Immature natural killer cell (primary cell): ENCODE data around the gene FAM111A. TPM values are rescaled to one million over a fixed set of nuclear protein-coding genes. Genes with fewer than 3 reads are reported as not detected.

Source experiments
- polyA plus RNA-seq, 3 donors: library from polyadenylated mRNA; unstranded; fragments of 300-500 nt; fragmentation: Illumina TruSeq; gene quantifications; one replicate each; pipeline ENCODE4 v1.2.3, GENCODE V29; 2021

The FAM111A gene
- polyA plus RNA-seq, 3 donors from 2014 or later: 28.6 to 41.8 (median 31.2) TPM

Other genes starting within 250 kb of the FAM111A start
- gene GLYATL1, start 203.4 kb upstream of the FAM111A start, polyA plus RNA-seq: not detected
- gene GLYATL1B, start 56.5 kb upstream of the FAM111A start, polyA plus RNA-seq: not detected
- gene FAM111B, start 35.6 kb upstream of the FAM111A start, polyA plus RNA-seq: 1 to 10 TPM in 1 of 3 donors, under 1 TPM in 1, not detected in 1; 0.88 to 3.1 TPM
- 1 to 10 TPM in 1 of 3 donors, under 1 TPM in 2; 0.16 to 1.2 (median 0.22) TPM for gene DTX4, start 29.3 kb downstream of the FAM111A start, polyA plus RNA-seq
- gene MPEG1, start 70.1 kb downstream of the FAM111A start, polyA plus RNA-seq: 10 to 100 TPM in 1 of 3 donors, 1 to 10 TPM in 2; 1.7 to 13.2 (median 7.1) TPM
- gene OR5AN1, start 216.0 kb downstream of the FAM111A start, polyA plus RNA-seq: not detected